T-helper 17 cell (primary cell): ENCODE results near the gene MLEC. TPM values are rescaled to one million over a fixed set of nuclear protein-coding genes. Genes with fewer than 3 reads are reported as not detected.
A peak's percentile ranks its signal among the peaks of the same experiment; 100 is the strongest.

Experiments used
- ATAC-seq: fragments of 150-1000 bp; cut with Tn5 transposase; 2 replicates; pipeline ENCODE4 v1.10.0; 2021; ENCODE audit warnings: mild to moderate bottlenecking, moderate library complexity
- DNase-seq, 3 donors: peaks; one replicate each; pipeline versions ENCODE4 v3.0.0 to v3.0.0-alpha.2; 2020 to 2021
- H3K9me3 ChIP-seq: one replicate; pipeline ENCODE4 v1.7.0; 2013; ENCODE audit warnings: low read length, mild to moderate bottlenecking; ENCODE audit not compliant: control insufficient read depth, poor library complexity, severe bottlenecking
- H3K27ac Mint-ChIP-seq: one replicate; pipeline ENCODE4 v1.8.0; 2022; ENCODE audit warnings: mild to moderate bottlenecking, moderate library complexity, mixed read lengths
- H3K27me3 Mint-ChIP-seq: one replicate; pipeline ENCODE4 v1.8.0; 2022; ENCODE audit warnings: mixed read lengths
- H3K36me3 Mint-ChIP-seq: one replicate; pipeline ENCODE4 v1.8.0; 2022; ENCODE audit warnings: low read depth, mixed read lengths
- H3K4me1 Mint-ChIP-seq: one replicate; pipeline ENCODE4 v1.8.0; 2022; ENCODE audit warnings: mild to moderate bottlenecking, mixed read lengths
- H3K4me3 Mint-ChIP-seq: one replicate; pipeline ENCODE4 v1.8.0; 2022; ENCODE audit warnings: mild to moderate bottlenecking, moderate library complexity, mixed read lengths
- total RNA-seq, 4 donors: library from RNA in 2 of 4; stranded (reverse) in 2 of 4; gene quantifications; one replicate each; pipeline ENCODE4 v1.2.3 and lab custom pipeline; 2022 to 2026

The MLEC gene
- total RNA-seq, 2 donors from 2014 or later, result 21.8 to 31.0 TPM

DNA sequence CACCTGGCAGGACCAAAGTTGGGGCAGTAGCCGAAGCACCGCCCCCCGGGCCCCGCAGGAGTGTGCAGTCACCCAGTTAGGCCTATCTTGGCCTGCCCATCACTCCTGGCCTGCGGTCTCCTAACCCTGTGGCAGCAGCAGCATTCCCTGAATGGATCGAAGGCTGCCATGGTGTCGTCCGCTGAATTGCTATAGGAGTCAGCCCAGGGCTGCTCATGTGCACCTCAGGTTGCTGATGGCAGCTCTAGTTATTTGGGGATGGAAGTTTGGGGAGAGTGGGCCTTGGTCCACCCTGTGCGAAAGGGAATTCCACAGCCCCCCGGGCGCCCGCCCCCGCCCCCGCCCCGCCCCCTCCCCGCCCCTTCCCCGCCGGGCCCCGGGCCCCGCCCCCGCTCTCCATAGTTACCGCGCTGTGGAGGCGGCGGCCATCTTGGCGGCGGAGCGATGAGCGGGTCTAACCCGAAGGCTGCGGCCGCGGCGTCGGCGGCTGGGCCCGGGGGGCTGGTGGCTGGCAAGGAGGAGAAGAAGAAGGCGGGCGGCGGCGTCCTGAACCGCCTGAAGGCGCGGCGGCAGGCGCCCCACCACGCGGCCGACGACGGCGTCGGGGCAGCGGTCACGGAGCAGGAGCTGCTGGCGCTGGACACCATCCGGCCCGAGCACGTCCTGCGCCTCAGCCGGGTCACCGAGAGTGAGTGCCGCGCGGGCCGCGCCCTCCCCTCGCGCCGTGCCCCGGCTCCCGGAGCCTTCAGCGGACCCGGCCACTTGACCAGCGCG, 23.3 kb downstream of the MLEC start, which contains the start of gene UNC119B:
Gene UNC119B, plus strand, starts transcription at position 428 of the 774 bp plus-strand sequence. Its CDS starts 17 bp downstream, at position 445.
- ATAC-seq (peak; percentile 88), DNase-seq (peak; percentile 70 to 77 (median 73))
- Mint-ChIP-seq H3K27ac (peak within 1 kb of the TSS; percentile 90), H3K4me3 (peak within 1 kb of the TSS; percentile 95), H3K36me3 (no peaks in the 10 kb centered on the region), H3K4me1 (peaks cover 22% of the 10 kb centered on the region), H3K27me3 (no peaks in the 10 kb centered on the region)
- no peaks in the 10 kb centered on the region for H3K9me3 ChIP-seq

DNA sequence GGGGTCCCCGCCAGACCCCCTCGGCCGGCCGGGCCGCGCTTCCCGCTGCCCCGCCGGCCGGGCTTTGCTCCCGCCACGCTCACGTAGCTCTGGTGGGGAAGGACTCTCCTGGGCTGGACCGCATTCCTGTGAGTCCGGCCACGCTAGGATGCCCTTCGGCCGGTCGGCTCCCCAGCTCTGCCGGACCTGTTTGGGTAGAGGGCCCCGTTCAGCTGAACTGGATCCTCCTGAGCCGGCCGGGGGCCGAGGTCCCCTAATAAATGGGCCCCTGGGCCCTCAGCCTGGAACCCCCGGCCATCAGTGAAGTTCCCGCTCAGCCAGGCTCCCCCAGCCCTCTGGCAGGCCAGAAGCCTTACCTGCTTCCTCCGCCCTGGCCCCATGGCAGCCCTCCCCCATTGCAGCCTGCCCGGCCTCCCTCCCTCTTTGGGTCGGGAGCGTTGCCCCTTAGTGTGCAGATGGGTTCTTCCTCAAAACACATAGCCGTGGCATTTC, 23.9 kb downstream of the MLEC start:
- no peaks in the 10 kb centered on the region for H3K9me3 ChIP-seq
- Mint-ChIP-seq H3K4me3 (peak overlapping the region; percentile 95), H3K4me1 (peaks cover 22% of the 10 kb centered on the region), H3K36me3 (no peaks in the 10 kb centered on the region), H3K27ac (peak overlapping the region; percentile 90), H3K27me3 (no peaks in the 10 kb centered on the region)
- ATAC-seq (peak; percentile 38), DNase-seq (peak in 2 of 3 donors; percentile 15)

DNA sequence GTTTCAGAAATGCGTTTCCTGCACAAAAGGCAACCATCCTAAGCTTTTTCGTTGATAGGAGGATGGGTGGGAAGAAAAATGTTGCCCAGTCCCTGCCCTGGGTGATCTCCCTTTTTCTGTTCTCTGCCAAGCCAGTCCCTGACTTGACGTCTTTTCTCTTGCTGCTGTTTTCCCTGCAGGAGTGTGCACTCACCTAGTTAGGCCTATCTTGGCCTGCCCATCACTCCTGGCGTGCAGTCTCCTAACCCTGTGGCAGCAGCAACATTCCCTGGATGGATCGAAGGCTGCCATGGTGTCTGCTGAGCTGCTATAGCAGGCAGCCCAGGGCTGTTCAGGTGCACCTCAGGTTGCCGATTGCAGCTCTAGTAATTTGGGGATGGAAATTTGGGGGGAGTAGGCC, 24.5 kb downstream of the MLEC start:
- DNase-seq (no peak), ATAC-seq (no peak)
- H3K9me3 ChIP-seq, result no peaks in the 10 kb centered on the region
- H3K4me1 Mint-ChIP-seq, result peaks cover 22% of the 10 kb centered on the region
- H3K4me3 Mint-ChIP-seq, result peak overlapping the region; percentile 95
- H3K27ac Mint-ChIP-seq, result peak overlapping the region; percentile 90
- H3K27me3 Mint-ChIP-seq, result no peaks in the 10 kb centered on the region
- H3K36me3 Mint-ChIP-seq, result peaks cover 2% of the 10 kb centered on the region

DNA sequence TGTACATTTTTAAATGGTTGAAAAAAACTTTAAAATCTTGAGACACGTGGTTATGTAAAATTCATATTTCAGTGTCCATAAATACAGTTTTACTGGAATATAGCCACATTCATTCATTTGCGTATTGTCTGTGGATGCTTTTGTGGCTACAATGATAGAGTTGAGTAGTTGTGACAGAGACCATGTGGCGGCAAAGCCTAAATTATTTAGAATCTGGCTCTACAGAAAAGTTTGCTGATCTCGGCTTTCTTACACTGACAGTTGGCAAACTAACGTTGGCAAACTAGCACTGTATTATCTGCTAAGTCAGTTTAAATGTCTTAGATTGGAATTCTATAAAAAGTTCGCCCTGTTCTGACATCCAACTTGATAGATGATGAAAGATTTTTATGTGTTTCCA, 25.7 kb downstream of the MLEC start:
- H3K9me3 ChIP-seq, result no peaks in the 10 kb centered on the region
- DNase-seq, result no peak
- no peaks in the 10 kb centered on the region for H3K27me3 Mint-ChIP-seq
- no peak for ATAC-seq
- no peak overlapping the region for H3K4me3 Mint-ChIP-seq
- no peak overlapping the region for H3K27ac Mint-ChIP-seq
- peaks cover 22% of the 10 kb centered on the region for H3K4me1 Mint-ChIP-seq
- peaks cover 5% of the 10 kb centered on the region for H3K36me3 Mint-ChIP-seq

DNA sequence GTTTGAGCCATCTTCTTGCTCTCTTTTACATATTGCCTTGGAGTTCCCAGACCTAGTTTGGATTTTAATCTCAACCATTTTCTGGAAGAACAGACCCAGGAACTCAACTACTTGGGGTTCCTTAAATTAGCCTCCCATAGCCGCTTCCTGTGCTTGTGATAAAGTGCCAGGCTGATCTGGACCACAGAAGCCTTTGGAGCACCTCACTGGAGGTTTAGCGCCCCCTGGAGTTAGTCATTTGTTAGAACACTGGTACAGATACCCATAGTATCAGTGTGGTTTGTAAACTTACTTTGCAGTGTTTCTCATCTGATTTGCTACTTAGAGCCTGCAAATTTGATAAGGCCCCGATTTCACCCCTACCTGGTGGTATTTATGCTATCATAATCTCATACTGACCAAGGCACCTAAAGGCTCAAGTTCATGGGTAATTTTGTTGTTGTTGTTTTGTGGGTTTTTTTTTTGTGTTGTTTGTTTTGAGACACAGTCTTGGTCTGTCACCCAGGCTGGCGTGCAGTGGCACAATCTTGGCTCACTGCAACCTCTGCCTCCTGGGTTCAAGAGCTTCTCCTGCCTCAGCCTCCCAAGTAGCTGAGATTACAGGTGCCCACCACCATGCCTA, 27.0 kb downstream of the MLEC start:
- Mint-ChIP-seq H3K27ac (peak overlapping the region; percentile 78), H3K4me1 (peaks cover 24% of the 10 kb centered on the region), H3K36me3 (peaks cover 8% of the 10 kb centered on the region), H3K4me3 (no peak overlapping the region), H3K27me3 (no peaks in the 10 kb centered on the region)
- ATAC-seq (peak; percentile 66), DNase-seq (peak; percentile 35 to 60 (median 51))
- H3K9me3 ChIP-seq, result no peaks in the 10 kb centered on the region

DNA sequence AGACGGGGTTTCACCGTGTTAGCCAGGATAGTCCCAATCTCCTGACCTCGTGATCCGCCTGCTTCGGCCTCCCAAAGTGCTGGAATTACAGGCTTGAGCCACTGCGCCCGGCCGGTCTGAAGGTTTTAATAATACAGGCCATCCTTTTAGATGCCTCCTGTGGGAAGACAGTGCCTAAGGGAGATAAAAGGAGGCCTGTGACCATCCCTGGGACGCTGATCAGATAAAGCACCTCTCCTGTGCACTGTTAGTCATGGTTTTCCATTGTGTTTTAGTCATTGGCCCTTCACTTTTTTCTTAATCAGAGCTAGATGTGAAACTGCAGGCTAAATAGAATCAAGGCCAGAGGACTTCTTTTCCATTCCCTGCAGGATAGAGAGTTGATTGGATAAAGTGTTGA, 31.1 kb downstream of the MLEC start:
- no peak for DNase-seq
- no peaks in the 10 kb centered on the region for H3K9me3 ChIP-seq
- peaks cover 13% of the 10 kb centered on the region for H3K4me1 Mint-ChIP-seq
- no peak for ATAC-seq
- H3K4me3 Mint-ChIP-seq, result no peak overlapping the region
- no peak overlapping the region for H3K27ac Mint-ChIP-seq
- peaks cover 13% of the 10 kb centered on the region for H3K36me3 Mint-ChIP-seq
- no peaks in the 10 kb centered on the region for H3K27me3 Mint-ChIP-seq

DNA sequence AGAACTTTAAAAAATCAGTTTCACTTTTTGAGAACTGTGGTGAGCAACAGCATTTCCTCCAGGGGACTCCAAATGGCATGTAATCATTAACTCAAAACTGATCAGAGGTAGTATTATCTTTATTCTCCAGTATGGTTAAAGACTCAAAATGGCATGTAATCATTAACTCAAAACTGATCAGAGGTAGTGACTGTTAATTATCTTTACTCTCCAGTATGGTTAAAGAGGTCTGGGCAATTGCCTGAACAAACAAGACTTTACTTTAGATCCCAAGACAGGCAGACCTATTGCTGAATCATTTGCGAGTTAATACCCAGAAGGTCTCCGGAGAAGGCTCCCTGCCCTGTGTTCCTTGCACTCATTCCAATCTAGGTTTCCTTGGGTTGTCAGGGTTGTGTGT, 32.1 kb downstream of the MLEC start:
- no peak overlapping the region for H3K4me3 Mint-ChIP-seq

DNA sequence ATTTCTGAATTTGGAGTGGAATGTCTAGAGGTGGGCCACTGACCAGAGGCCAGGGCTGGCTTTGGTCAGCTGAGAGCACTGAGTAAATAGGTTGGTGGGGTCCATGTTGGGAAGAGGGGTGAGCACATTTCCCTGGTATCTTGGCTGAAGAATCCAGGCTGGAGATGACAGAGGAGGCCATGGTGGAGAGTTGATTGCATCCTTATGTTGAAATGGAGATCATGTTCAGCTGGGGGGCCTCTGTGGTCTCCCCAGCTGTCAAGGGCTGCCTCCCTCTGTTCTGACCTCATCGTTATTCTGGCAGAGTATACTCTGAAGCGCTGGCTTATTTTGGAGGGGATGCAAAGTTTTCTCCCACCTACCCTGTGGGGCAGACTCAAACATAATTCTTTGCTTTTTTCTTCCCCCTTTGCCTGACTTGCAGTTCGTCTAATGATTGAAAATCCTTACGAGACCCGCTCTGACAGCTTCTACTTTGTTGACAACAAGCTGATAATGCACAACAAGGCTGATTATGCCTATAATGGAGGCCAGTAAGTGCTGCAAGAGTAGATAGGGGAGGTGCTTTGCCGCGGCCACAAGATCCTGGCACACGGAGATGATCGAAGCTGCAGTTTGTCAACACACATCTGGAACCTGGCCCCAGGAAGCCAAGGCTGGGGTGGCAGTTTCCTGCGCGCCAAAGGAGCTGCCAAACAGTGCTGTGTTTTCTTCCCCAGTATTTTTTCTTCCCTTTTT, 32.7 kb downstream of the MLEC start:
- Mint-ChIP-seq H3K27me3 (no peaks in the 10 kb centered on the region), H3K4me3 (no peak overlapping the region), H3K4me1 (peaks cover 9% of the 10 kb centered on the region), H3K27ac (no peak overlapping the region), H3K36me3 (peaks cover 13% of the 10 kb centered on the region)
- DNase-seq (no peak), ATAC-seq (no peak)
- H3K9me3 ChIP-seq, result no peaks in the 10 kb centered on the region

More for the DNA sequence above, 32.1 kb downstream of the MLEC start:
- DNase-seq (no peak), ATAC-seq (no peak)
- peaks cover 9% of the 10 kb centered on the region for H3K4me1 Mint-ChIP-seq
- no peaks in the 10 kb centered on the region for H3K9me3 ChIP-seq
- peaks cover 13% of the 10 kb centered on the region for H3K36me3 Mint-ChIP-seq
- H3K27me3 Mint-ChIP-seq, result no peaks in the 10 kb centered on the region
- H3K27ac Mint-ChIP-seq, result no peak overlapping the region

DNA sequence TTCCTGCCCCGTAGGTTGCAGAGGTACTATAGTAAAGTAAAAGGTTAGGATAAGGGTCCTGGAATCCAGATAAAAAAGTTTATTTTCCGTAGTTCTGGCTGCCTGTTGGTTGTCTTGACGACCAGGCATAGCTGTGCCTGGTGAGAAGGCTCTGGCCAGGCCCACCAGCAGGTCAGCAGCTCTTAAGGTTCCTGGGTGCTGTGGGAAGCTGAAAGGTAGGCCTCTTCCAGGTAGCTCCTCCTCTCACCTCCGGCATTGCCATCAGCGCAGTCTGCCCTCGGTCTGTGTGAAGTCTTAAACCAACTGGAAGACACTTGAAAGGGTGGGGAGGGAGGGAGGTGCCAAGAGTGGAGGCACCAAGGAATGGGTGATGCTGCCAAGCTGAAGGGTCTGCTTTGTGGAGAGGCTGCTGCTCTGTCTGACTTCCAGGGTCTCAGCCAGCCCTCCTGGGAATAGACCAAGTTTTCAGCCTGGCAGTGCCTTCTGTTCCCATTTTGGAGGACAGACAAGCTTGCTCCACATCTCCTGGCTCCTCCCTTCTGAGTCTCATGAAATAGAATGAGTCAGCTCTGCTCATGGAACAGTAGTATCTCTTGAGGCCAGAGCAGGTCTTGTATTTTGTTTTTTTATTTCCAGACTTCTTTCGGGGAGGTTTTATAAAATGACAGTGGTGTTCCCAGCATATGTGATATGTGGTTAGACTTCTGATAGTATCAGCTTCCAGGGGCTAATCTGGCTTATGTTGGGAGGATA, 33.5 kb downstream of the MLEC start:
- Mint-ChIP-seq H3K36me3 (peaks cover 13% of the 10 kb centered on the region), H3K27ac (peak overlapping the region; percentile 2), H3K27me3 (no peaks in the 10 kb centered on the region), H3K4me3 (no peak overlapping the region), H3K4me1 (peaks cover 16% of the 10 kb centered on the region)
- ATAC-seq (no peak), DNase-seq (no peak)
- no peaks in the 10 kb centered on the region for H3K9me3 ChIP-seq

DNA sequence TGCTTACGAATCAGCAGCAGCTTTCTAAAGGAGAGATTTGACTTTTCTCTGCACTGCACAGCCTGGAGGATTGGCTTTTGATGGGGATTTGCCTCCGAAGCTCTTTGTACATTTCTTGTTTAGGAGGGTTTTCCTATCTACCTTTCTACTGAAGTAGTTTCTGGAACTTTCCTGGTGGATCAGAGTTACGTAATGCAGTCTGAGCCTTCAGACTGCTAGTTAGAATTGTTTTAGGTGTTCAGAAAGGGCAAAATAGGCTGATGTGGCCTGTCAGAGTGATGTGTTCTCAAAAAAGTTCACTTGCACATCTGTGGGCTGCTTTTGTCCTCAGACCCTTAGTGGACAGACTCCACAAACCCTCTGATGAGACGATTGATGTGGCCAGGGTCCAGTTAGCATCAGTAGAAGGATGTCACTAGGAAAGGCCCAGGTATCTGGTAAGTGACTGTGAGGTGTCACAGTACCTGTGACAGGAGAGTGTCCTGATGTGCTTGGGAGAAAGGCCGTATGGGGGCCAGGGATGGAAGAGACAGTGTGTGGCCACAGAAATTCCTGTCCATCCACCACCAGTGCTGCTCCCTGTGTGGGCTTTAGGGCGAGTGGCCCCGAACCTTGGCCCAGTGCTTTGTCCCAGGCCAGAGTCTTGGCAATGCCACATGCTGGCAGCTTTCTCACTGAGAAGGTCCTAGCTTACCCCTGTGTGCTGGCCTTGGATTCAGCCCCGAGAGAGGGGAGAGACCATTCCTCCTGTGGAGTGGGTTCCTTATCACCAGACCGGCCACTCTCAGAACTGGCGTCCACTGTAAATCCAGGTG, 34.2 kb downstream of the MLEC start:
- DNase-seq, result no peak
- H3K4me3 Mint-ChIP-seq, result peak overlapping the region; percentile 21
- peaks cover 21% of the 10 kb centered on the region for H3K4me1 Mint-ChIP-seq
- no peak for ATAC-seq
- H3K36me3 Mint-ChIP-seq, result peaks cover 13% of the 10 kb centered on the region
- no peaks in the 10 kb centered on the region for H3K9me3 ChIP-seq
- H3K27ac Mint-ChIP-seq, result peak overlapping the region; percentile 2
- no peaks in the 10 kb centered on the region for H3K27me3 Mint-ChIP-seq

DNA sequence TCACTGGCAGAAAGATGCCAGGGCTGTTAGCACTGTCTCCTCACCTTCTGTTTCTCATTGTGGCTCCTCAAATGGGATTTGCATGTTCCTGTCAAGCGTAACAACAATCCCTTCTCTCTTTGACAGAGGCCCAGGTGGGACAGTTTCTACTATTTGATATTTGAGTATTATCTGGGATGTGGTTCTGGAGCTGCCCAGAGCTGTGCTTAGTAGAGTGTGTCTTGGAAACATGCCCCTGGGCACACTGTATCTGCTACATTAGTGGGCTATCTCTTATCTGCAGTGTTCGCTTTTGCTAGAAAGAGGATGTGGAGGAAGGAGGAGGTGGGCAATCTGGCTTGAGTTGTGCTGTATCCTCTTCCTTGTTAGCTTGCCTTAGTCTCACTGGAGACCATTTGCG, 34.9 kb downstream of the MLEC start:
- H3K4me1 Mint-ChIP-seq, result peaks cover 26% of the 10 kb centered on the region
- no peaks in the 10 kb centered on the region for H3K27me3 Mint-ChIP-seq
- H3K9me3 ChIP-seq, result no peaks in the 10 kb centered on the region
- peak overlapping the region; percentile 43 for H3K27ac Mint-ChIP-seq
- peaks cover 8% of the 10 kb centered on the region for H3K36me3 Mint-ChIP-seq
- H3K4me3 Mint-ChIP-seq, result no peak overlapping the region
- ATAC-seq (no peak), DNase-seq (no peak)

DNA sequence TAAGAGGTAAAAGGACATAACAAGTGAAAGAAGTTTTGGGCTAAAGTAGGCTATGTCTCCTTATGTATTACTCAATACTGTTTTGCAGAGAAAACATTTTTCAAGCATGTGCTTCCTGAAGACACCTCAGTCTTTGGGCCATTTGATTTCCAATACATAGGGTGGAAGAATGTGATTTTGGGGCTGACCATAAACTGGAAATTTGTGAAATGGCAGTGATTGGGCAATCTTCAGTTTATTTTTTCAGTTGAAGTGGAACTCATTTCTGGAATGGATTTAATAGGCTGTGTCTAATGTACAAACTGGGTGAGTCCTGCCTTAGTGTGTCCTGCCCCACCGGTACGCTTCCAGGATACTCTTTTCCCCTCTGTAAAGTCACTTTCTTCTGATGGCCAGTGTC, 35.8 kb downstream of the MLEC start:
- no peak for ATAC-seq
- DNase-seq, result no peak
- Mint-ChIP-seq H3K4me1 (peaks cover 26% of the 10 kb centered on the region), H3K4me3 (no peak overlapping the region), H3K27ac (no peak overlapping the region), H3K27me3 (no peaks in the 10 kb centered on the region), H3K36me3 (peaks cover 8% of the 10 kb centered on the region)
- H3K9me3 ChIP-seq, result no peaks in the 10 kb centered on the region
